ENCODE measurements around the gene KIF26B. TPM values are rescaled to one million over a fixed set of nuclear protein-coding genes. Genes with fewer than 3 reads are reported as not detected.
A peak's percentile ranks its signal among the peaks of the same experiment; 100 is the strongest.

The KIF26B gene
- total RNA-seq, 1 experiment from 2014 or later: not detected

DNA sequence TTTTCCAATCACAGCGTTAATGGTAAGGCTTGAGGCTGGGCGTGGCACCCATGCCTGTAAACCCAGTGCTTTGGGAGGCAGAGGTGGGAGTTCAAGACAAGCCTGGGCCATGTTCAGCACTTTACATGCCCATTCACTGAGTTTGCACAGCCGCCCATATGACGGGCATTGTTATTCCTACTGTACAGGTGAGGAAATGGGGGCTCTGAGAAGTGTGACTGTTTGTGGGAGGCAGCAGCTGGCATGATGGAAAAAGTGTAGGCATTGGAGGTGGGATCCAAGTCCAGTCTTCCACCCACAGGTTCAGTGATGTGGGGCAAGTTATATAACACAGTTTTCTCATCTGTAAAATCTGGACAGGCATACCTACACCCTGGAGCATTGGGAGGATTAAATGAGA is 445.9 kb downstream of the KIF26B start:
- no peaks in the 10 kb centered on the region for H3K9me3 ChIP-seq
- no peak for DNase-seq

DNA sequence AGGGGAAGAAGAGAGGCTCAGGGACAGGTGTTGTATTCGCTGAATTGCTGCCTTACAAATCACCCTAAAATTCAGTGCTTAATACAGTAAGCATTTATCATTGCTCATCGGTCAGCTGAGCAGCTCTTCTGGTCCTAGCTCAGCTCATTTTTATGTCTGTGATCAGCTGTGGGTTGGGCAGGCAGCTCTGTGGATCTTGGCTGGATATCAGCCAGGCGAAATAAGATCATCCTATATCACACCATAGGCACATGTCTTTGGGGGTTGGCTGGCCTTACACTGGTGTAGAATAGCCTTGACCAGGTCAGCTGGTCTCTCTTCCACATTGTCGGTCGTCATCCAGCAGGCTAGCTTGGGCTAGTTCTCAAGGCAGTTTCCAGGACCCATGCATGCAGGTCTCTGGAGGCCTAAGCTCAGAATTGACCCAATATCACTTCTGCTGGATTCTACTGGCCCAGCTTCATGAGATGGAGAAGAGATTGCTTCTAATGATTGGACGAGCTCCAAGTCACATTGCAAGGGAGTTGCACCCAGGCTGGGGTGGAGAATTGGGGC is 448.6 kb downstream of the KIF26B start:
- H3K4me3 ChIP-seq: no peak overlapping the region
- H3K9me3 ChIP-seq: no peaks in the 10 kb centered on the region
- no peaks in the 10 kb centered on the region for H3K27me3 ChIP-seq
- no peak for DNase-seq
- H3K36me3 ChIP-seq: no peaks in the 10 kb centered on the region

More for the DNA sequence above, 445.9 kb downstream of the KIF26B start:
- Histone ChIP-seq H3K27me3 (peaks cover 2% of the 10 kb centered on the region; the same call in 1 of the 2 replicates), H3K36me3 (no peaks in the 10 kb centered on the region), H3K4me3 (no peak overlapping the region)

DNA sequence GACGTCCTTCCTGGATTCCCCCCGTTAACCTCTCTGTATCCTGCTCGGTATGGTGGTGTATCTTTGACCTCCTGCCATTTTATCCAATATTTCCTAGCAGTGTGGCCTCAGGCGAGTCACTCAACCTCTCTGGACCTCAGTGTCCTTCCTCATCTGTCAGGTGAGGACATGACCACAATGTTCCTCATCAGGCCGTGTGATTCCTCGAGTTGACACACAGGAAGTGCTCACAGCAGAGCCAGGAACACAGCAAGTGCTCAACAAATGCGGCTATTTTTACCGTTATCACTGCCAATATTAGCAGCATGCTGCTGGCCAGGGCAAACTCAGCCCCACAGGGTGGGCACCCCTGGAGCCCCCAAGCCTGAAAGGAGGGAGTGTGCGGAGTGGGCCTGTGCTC is 450.2 kb downstream of the KIF26B start:
- no peaks in the 10 kb centered on the region for H3K9me3 ChIP-seq
- H3K4me3 ChIP-seq: no peak overlapping the region
- DNase-seq: no peak
- no peaks in the 10 kb centered on the region for H3K36me3 ChIP-seq
- H3K27me3 ChIP-seq: no peaks in the 10 kb centered on the region

DNA sequence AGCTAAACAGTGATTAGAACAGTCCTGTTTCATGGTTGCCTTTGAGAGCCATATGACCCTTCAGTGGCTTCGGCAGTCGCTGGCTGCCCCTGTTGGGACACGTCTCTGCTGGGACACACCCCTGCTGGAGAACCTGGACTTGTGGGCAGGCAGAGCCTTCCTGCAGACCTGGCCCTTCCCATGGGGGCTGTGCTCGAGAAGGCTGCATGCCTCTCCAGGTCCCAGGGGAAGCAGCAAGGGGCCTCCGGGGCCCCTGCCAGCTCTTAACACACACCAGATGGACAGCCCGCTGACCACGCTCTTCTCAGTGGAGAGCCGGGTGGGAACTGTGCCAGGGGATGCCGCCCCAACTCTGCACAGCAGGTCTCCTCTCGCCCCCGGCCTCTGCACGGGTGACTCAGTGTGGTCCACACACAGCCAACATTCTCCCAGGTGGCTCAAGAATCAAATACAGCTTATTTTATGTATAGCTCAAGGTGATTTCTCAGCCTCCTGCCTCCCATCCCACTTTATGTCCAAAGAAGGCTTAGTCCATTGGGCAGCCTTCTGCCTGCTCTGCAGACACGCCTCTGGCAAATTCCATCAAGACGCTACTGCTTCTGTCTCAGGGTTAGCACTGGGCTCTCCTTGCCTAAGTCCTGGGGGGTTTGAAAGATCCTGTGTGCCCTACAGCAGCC is 450.8 kb downstream of the KIF26B start:
- DNase-seq: peak; percentile 91
- no peaks in the 10 kb centered on the region for H3K9me3 ChIP-seq
- H3K4me3 ChIP-seq: no peak overlapping the region
- no peaks in the 10 kb centered on the region for H3K27me3 ChIP-seq
- H3K36me3 ChIP-seq: no peaks in the 10 kb centered on the region

DNA sequence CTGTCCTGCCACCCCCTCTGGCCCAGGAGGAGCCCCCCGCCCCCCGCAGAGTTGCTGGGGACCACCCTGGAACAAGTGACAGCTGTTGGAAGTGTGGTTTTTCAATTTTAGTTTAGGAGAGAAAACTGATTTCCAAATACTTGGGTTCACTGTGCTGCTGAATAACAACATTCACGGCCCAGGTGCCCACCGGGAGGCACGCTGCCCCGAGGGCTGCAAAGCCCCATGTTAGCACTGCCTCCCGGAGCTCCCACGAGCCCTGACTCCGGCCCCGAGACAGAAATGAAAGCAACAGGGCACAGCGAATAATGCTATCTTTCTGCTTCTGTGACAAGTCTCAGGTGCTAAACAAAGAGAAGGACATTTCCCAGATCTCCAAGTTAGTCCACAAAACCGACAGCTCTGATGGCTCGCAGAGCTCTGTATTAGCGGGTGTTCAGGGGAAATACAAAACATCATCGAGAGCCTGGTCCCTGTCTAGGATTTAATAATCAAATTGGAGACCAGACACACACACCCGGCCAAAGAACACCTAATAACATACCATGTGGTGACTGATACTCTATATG is 451.5 kb downstream of the KIF26B start:
- H3K4me3 ChIP-seq: no peak overlapping the region
- H3K27me3 ChIP-seq: no peaks in the 10 kb centered on the region
- no peaks in the 10 kb centered on the region for H3K36me3 ChIP-seq
- no peaks in the 10 kb centered on the region for H3K9me3 ChIP-seq
- no peak for DNase-seq

DNA sequence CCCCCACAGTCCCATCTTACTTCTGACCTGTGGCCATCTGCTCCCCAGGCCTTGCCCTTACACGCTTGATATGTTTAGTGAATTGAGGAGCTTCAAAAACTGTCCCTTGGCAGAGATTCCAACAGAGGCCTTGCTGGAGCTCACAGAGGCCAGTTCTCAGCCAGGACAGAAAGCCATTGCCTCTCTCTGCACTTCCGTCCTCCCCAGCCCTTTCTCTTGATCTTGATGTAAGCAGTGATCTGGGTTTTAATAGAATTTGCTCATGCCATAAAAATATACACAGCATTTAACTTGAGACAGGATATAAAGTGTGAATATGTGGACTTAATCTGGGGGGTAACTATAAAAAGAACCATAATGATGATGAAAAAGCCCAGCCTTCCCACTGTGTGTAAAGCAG is 453.5 kb downstream of the KIF26B start:
- H3K4me3 ChIP-seq: no peak overlapping the region
- H3K36me3 ChIP-seq: no peaks in the 10 kb centered on the region
- no peaks in the 10 kb centered on the region for H3K9me3 ChIP-seq
- no peak for DNase-seq
- no peaks in the 10 kb centered on the region for H3K27me3 ChIP-seq

DNA sequence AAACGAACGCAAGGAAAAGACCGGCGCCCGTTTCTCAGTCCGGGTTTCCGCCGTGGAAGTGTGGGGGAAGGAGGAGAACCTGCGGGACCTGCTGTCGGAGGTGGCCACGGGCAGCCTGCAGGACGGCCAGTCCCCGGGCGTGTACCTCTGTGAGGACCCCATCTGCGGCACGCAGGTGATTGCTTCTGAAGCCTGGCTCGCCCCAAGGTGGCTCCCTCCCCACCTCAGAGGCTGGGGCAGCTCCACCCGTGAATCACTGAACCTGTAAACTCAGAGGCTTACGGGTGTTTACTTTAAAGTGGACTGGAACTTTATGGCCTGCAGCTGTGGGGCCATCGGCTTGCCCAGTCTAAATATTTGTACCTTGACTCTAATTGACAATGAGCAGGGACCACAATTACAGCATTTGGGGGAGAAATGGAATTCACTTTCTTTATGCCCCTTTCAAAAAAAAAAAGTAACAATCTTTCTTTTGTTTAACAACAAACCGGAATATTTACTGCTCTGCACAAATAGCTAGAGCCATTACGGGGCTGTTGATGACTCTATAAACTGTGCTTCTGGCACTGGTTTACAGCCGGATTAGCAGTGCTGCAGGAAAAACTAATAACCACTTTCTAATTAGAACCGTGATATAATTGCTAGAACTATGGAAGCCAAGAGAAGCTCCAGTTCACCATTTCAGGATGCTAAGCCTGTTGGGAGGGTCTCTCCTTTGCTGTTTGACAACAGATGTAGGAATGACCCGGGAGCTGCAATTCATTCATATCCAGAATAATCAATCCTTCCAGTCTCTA is 454.8 kb downstream of the KIF26B start:
- no peak overlapping the region for H3K4me3 ChIP-seq
- H3K9me3 ChIP-seq: no peaks in the 10 kb centered on the region
- no peak for DNase-seq
- no peaks in the 10 kb centered on the region for H3K36me3 ChIP-seq
- no peaks in the 10 kb centered on the region for H3K27me3 ChIP-seq

DNA sequence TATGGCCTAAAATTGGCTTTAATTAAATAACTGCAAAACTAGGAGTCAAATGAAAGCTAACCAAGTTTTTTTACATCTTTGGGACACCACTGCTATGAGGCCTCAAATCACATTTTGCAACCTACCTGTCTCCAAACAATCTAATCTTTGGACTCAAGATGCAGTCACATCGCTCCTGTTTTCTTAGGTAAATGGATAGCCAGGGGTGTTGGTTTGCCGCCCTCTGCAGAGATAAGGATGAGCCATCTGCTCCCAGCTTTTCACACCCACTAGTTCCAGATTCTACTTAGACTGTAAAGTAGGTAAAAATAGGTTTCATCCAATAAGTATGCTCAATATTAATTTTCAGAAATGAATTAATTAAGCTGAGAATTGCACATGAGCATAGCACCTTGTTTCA is 456.5 kb downstream of the KIF26B start:
- Histone ChIP-seq H3K36me3 (no peaks in the 10 kb centered on the region), H3K9me3 (no peaks in the 10 kb centered on the region), H3K27me3 (no peaks in the 10 kb centered on the region), H3K4me3 (no peak overlapping the region)
- no peak for DNase-seq

DNA sequence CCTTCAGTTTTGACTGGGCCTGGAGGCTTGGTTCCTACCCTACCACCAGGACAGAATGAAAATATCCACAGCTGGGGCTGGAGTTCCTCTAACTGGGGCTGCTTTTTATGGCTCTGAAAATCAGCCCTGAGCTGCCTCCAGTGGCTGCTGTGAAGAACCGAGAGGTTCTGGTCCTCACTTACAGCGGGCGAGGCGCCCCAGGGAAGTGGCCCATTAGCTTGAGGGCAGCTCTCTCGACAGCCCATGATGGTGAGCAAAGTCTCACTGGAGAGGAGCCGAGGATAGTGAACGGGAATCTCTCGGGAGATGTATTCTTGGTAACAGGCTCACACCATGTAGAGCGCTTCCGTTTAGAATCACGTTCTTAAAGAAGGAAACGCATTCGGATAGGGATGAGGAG is 459.7 kb downstream of the KIF26B start:
- no peak for DNase-seq
- Histone ChIP-seq H3K36me3 (no peaks in the 10 kb centered on the region), H3K27me3 (no peaks in the 10 kb centered on the region), H3K4me3 (no peak overlapping the region), H3K9me3 (no peaks in the 10 kb centered on the region)

DNA sequence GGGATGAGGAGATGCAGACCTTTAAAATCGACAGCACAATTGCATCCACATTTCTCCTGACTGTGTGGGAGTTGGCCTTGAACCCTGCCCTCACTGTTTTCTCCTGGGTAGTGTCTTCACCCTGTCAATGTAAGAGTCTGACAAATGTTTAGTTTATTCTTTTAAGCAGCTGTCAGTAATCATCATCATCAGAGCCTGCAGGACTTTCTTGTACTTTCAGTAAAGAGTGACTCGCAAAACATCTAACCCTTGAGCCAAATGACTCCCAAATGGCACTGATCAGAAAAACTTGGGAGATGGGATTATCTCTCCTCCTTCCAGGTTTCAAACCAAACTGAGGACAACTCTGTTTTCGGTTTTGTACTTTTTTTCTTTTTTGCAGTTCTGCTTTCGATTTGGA is 460.2 kb downstream of the KIF26B start:
- Histone ChIP-seq H3K9me3 (no peaks in the 10 kb centered on the region), H3K36me3 (no peaks in the 10 kb centered on the region), H3K4me3 (no peak overlapping the region), H3K27me3 (no peaks in the 10 kb centered on the region)
- no peak for DNase-seq

DNA sequence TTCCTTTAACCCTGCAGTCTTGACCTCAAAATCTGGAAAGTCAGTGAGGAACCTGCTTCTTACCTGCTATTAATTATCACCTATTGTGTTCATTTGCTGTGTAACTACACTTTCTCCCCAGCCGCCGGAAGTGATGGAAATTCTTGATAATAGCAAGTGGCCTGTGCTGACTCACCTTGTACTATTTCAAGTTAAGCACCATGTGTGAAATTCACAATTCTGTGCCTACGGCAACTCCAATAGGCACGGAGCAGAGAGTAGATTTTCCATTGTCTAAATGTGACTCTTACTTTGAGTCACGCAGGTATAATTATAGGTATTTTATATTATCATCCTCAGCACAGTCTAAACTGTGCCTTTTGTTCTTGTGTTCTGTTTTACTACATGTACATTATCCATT is 466.8 kb downstream of the KIF26B start:
- Histone ChIP-seq H3K36me3 (no peaks in the 10 kb centered on the region), H3K9me3 (no peaks in the 10 kb centered on the region), H3K27me3 (0 out of 2 replicates have a peak, but pooled peaks cover 3% of the 10 kb centered on the region), H3K4me3 (no peak overlapping the region)
- no peak for DNase-seq

DNA sequence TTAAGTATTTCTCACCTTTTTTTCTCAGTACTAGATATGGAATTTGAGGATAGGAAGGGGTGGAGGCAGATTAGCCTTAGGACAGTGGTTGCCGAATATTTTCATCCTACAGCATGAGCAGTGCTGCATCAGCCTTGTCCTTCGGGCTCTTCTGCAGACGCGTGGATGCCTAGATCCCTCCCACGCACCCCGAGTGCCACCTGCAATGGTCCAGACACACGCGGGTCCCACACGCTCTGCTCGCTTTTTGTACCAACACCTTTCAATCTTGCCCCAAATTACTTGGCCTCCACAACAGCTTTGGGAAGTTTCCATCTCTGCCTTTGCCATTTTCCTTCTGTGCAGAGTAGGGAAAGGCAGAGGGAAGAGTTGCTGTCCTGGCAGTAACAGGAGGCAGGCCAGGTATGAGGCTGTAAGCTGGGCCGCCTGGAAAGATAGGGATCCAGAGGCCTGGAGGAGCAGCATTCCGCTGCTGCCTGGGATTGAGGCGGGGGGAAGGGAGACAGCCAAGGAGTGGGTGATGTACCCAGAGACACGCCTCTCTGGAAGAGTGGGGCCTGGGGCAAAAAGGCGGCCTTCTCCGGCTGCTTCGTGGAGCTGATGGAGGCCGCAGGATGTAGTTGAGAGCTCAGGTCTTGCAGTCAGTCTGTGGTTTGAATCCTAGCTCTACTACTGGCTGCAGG is 467.7 kb downstream of the KIF26B start:
- 0 out of 2 replicates have a peak, but pooled peaks cover 5% of the 10 kb centered on the region for H3K27me3 ChIP-seq

DNA sequence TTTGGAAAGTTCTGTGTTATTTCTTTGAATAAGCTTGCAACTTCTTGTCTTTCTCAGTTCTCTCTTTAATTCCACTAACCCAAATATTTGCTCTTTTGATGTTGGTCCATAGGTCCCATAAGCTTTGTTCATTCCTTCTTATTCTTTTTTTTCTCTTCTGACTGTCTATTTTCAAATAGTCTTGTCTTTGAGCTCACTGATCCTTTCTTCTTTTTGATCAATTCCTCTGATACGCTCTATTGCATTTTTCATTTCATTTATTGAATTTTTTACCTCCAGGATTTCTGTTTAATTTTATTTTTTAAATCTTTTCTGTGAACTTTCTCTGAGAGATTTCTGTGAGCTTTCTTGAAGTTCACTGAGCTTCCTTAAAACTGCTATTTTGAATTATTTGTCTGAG is 486.6 kb downstream of the KIF26B start:
- DNase-seq: no peak
- Histone ChIP-seq H3K4me3 (no peak overlapping the region), H3K36me3 (no peaks in the 10 kb centered on the region), H3K9me3 (peaks cover 8% of the 10 kb centered on the region), H3K27me3 (no peaks in the 10 kb centered on the region; the same call in 1 of the 2 replicates)

More for the DNA sequence above, 467.7 kb downstream of the KIF26B start:
- H3K4me3 ChIP-seq: no peak overlapping the region
- no peak for DNase-seq
- no peaks in the 10 kb centered on the region for H3K36me3 ChIP-seq
- H3K9me3 ChIP-seq: no peaks in the 10 kb centered on the region

DNA sequence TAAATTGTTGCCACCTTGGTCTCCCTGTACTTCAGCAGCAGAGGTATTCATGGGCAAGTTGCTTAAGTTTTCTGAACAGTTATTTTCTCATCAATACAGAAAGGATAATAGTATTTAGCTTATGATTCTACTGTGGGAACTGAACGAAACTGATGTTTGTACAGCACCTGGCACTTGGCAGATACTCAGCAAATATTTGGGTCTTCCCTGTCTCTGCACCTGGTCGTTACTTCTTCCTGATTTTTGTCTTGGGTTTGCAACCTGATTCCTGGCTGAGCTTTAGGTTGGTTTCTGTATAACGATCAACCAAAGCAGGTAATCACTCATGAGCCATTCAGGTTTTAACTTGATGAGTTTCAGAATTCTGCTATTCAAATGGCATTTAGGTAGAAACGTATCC is 490.6 kb downstream of the KIF26B start:
- no peak for DNase-seq
- no peaks in the 10 kb centered on the region for H3K27me3 ChIP-seq
- H3K9me3 ChIP-seq: peaks cover 8% of the 10 kb centered on the region
- no peak overlapping the region for H3K4me3 ChIP-seq
- no peaks in the 10 kb centered on the region for H3K36me3 ChIP-seq

DNA sequence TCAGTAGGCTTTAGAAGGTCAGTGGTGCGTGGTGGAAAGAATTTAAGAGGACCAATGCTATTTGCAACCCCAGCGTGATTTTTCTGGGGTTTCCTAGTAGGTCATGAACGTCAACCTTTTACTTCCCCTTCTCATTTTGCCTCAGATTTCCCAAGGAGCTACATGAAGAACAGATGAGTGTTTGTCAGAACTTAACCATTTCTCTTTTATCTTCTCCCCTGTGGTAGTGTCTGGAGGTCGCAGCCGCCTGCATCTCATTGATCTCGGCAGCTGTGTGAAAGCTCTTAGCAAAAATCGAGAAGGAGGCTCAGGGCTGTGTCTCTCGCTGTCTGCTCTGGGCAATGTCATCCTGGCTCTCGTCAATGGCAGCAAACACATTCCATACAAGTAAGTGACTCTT is 491.1 kb downstream of the KIF26B start:
- Histone ChIP-seq H3K4me3 (no peak overlapping the region), H3K9me3 (peaks cover 8% of the 10 kb centered on the region), H3K36me3 (no peaks in the 10 kb centered on the region), H3K27me3 (no peaks in the 10 kb centered on the region)
- DNase-seq: no peak

DNA sequence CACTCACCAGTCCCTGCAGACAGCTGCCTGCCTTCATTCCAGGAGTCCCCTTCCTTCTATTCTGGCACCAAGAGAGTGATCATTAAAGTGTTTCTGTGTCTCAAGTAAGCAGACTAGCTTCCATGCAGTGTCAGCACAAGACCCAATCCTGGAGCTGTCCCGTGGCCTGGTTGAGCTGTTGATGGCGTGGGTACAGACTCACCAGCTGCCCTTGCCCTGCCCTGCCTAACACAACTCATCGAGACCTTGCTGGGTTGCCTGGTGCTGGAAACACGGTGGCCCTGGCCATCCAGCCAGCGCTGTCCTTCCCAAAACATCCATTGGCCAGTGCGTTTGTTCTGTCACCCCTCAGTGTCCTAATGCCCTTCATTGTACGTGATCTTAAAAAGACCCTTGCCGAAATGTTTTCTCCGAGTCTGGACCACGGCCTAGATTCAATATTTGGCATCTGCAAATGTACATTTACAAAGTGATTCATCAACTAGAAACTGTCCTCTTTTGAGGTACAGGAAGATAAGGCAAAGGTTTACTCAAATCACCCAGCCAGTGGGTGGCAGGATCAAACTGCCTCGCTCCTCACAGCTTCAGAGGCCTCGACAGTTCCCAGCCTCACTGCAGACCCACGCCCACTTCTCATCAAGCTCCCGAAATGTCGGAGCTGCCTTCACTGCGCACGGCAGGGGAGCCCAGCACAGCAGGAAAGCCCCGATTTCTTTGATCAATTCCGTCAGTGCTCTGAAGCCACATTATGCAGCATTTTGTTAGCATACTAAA is 494.2 kb downstream of the KIF26B start:
- Histone ChIP-seq H3K36me3 (no peaks in the 10 kb centered on the region), H3K9me3 (no peaks in the 10 kb centered on the region), H3K4me3 (no peak overlapping the region), H3K27me3 (no peaks in the 10 kb centered on the region)
- DNase-seq: no peak
